GM19043 (cell line): ENCODE measurements around the gene PIGC.

Experiments used
- ATAC-seq: cut with Tn5 transposase; IDR thresholded peaks from one replicate; pipeline ENCODE4 v1.9.1; 2021; ENCODE audit warnings: low read depth; ENCODE audit not compliant: unreplicated experiment

The PIGC gene

DNA sequence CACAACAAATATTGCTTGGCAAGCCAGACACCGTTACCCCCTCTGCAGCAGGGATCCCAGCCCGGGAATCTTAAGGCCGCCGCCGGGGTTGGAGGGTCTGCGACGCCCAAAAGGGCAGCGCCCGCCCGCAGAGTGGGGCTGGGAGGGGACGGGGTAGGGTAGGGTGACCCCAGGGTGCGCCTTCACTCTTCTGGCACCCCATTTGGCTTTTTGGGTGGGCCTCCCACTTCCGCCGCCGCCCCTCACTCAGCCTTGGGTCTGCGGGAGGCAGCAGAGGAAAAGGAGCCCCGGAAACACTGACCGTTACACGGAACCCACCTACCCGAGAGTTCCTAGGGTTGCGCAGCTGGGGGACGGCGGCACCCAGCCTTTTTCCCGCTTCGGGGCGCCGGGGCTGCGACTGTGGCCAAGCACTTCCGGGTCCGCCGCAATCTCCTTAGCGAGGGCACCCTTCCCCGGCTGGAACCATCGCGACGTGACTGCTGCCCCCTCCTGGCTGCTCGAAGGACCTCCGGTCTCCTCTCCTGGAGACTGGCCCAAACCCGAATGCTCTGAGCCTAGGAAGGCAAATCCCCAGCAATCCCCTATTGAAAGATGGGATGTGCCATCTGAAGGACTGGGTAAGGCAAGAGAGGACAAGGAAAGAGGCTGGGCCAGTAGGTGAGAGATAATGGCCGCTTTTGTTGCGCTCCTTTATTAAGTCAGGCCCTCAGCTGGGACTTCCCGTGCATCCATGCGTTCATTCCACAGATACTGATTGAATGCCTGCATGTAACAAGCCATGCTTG lies at the start of gene PIGC:
Gene PIGC (minus strand): TSS at position 404 of the 788 bp plus-strand sequence. CDS start 1,447 bp downstream, outside the sequence.
- ATAC-seq: peak; percentile 98

GRCh38 chr1:172492421-172492820 lies 48.6 kb upstream of the PIGC start:
- no peak for ATAC-seq

GRCh38 chr1:172489847-172490246 lies 46.0 kb upstream of the PIGC start:
- no peak for ATAC-seq

GRCh38 chr1:172488393-172488792 lies 44.5 kb upstream of the PIGC start:
- no peak for ATAC-seq

DNA sequence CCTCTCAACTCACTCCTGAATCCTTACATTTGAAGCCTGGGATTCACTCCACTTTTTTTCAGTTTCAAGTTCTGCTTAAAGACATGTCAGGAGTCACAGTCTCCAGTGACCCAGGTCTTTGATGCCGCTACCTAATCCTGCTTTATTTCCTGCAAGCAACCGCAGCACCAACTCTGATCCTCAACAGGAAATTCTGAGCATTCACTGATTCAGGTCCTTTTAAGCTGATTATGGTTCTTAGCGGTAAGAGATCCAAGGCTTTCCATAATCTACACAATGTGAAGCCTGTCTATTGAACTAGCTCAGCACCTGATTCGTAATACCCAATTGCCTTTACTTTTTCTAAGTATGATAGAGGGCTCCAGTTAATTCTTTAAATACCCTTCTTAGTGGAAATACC lies 43.7 kb upstream of the PIGC start:
- ATAC-seq: no peak

GRCh38 chr1:172486805-172487454 lies 43.1 kb upstream of the PIGC start:
- ATAC-seq: no peak

DNA sequence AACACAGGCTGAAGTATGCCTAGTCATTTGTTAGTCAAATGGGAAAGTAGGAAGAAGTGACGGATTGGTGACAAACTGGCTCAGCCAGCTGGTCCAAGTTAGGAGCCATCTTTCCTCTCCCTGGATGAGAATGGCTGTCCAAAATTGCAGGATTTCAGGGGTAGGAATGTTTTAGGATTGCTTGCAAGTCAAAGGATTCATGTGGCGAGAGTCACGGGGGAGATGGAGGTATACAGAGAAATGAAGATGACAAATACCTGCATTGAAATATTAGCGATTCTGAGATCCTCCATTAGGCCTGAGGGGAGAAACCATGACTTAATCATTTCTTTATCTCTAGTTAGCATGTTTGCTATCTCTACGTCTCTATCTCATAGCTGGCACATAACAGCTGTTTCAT lies 41.8 kb upstream of the PIGC start:
- ATAC-seq: no peak

DNA sequence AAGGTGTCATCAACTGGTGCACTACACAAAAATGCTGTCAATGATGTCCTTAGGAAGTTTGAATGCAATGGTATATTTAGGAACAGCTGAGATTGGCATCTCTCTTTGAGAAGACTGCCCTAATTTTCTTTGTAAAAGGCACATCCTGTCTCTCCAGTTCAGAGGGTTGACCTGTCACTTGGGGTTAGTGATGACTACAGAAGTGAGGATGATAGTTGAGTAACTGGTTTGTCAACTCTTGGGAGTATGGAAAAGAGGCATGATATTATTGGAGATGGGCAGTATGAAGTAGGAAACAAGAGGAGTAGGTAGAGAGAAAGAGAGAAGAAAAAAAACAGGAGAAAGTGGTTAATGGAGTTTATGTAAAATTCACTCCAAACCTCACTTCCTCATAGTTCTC lies 40.4 kb upstream of the PIGC start:
- no peak for ATAC-seq

GRCh38 chr1:172483448-172483847 lies 39.6 kb upstream of the PIGC start:
- ATAC-seq: no peak

DNA sequence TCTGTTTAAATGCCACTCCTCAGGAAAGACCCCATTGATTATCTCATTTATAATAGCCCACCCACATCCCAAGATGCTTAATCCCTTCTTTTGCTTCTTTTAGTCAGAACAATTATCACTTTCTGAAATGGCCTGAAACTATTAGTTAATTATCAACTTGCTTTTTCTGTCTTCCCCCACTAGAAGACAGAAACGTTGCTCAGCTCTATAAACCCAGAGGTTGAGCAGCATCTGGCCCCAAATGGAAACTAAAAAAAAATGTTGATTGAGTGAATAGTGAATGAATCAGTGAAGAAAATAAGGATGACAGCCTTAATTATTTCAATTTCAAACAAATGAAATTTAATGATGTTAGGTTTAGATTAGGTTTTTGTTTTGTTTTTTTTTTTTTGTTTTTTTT lies 38.2 kb upstream of the PIGC start:
- ATAC-seq: no peak

GRCh38 chr1:172480431-172480830 lies 36.6 kb upstream of the PIGC start:
- ATAC-seq: no peak

DNA sequence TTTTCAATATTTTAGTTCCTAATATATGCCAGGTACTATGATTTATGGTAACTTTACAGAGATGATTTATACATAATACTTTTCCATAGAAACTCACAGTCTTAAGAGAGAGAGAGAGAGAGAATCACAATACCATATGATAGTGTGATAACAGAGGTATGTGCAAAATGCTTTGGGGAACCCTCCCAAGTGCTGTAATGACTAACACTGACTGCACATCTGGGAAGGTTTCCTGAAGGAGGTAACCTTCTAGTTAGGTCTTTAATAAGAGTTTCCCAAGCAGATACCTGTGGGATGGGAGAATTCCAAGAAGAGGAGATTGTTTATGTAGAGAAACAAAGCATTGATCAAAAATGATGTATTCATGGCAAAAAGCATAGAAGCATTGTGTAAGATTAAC lies 34.6 kb upstream of the PIGC start:
- no peak for ATAC-seq

- ATAC-seq: no peak
Measured at GRCh38 chr1:172477741-172478140, 33.9 kb upstream of the PIGC start.

DNA sequence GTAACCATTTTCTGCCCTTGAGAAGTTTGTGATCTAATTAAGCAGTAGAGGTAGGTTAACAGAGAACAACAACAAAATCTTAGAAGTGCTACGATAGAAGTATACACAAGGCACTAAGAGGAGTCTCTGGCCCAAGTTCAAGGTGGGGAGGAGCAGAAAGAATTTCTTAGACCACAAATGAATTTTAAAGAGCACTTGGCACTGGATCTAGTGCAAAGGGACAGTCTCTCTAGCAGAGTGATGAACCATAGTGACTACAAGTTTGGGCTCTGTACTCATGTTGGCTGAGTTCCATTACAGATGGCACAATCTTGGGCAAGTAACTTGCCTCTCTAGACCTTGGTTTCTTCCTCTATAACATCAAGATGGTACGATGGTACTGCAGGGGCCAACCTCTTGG lies 33.3 kb upstream of the PIGC start:
- no peak for ATAC-seq

DNA sequence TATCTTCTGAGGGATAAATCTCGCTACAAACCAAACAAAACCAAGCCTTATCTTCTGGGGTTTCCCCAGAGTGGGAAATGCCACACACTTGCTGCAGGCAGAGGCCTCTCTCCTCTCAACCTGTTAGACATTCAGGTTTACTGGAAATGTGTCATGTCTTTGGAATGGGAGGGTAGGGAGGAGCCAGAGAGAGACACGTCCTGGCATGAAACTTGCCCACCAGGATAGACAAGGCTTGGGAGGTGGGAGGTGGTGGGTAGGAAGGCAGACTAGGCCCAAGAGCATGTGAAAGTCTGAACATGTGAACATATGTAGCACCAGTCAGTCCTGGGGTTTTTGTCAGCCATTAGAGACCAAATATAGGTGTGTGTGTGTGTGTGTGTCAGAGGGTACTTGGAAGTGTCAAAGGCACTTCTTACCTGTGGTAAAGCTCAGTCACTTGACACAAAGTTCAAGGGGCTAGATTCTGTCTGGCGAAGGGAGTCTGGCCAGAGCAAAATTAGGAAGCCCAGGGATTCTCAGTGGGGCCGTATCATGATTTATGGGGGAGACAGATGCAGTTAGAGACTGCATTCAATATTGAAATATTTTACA lies 32.4 kb upstream of the PIGC start:
- ATAC-seq: no peak

DNA sequence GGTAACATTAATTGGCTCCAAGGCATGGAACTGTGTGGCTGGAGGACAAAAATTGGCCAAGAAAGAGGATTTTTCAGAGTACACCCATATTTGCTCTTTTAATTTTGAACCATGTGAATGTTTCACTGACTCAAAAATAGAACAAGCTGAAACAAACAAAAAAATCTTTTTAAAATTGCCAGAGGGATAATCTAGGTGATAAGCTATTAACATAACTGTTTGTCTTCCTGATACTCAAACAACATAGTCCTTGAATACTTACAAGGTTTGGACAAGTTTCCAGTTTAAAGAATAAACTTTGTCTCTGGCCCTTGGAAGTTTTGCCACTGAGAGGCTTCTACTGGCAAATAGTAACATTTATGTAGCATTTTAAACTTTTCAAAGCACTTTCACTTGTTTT lies 30.0 kb upstream of the PIGC start:
- no peak for ATAC-seq

GRCh38 chr1:172473302-172473701 lies 29.4 kb upstream of the PIGC start:
- ATAC-seq: no peak

- ATAC-seq: no peak
Measured at GRCh38 chr1:172472495-172472894, 28.6 kb upstream of the PIGC start.

DNA sequence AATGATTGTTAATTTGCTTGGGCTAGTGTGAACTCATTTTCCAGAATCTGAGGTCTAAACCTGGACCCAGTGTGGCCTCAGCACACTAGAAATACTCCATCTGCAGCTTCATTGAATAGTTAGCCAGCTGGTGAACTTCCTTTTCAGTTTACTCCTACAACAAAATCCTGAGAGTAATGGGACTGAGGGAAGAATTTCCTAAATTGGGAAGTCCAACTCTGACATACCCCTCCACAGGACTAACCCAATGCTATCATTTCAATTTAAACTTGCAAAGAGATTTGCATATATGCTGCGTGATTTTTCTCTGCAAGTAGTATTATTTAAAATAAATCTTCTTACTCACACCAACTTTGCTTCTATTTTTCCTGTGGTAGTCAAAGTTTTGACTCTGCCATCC lies 27.8 kb upstream of the PIGC start:
- no peak for ATAC-seq

DNA sequence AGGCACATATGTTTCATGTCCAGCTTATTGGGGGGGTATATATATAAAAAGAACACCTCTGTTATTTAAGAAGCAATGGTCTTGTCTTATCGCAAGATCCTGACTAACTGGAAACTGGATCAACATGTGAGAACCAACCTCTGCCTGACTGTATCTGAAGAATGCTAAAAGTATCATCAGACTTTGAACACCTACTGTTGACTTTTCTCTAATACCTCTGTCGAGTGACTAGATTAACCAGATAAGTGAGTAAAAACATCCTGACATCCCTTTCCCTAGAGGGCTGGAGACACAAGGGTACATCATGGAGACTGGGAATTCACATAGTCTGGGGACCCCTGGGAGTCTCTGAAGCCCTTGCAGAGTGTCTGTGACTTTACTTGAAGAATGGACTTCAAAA lies 26.3 kb upstream of the PIGC start:
- ATAC-seq: no peak

DNA sequence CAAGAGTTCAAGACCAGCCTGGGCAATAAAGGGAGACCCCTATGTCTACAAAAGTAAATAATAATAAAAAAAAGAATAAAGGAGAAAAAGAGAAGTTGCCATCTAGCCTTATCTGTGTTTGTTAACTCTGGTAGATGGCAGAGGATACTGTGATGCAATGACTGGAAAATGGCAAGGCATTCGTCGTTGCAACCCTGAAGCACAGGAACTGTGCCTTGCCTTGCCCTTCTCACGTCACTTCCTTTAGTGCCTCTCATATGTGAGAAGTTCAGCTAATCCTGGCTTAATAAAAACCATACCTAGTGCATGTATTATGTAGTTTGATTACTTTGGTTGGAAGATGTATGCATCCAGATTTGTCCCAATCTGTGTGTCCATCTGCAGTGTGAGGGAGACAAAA lies 25.8 kb upstream of the PIGC start:
- no peak for ATAC-seq

DNA sequence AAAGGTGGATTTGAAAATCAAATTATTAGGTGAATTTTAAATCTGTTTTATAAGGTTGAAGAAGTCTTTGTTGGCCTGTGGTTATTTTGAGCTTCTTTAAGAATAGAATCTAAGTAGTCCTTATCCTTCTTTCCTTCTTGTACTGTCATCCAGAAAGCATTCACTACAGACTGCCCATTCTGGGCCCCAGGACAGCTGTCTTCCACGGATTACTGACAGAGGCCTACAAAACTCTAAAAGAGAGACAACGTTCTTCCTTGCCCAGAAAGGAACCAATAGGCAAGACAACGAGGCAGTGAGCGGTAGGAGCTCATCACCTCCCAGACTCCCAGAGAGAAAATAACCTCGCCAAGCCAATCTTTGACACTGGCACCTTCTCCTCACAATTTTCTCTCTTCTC lies 24.4 kb upstream of the PIGC start:
- no peak for ATAC-seq
